H9 (cell line): Measurements from ENCODE around the gene TRIM2. TPM values are rescaled to one million over a fixed set of nuclear protein-coding genes. Genes with fewer than 3 reads are reported as not detected.

Source experiments
- DNase-seq: peaks from one replicate; pipeline ENCODE4 v3.0.0-alpha.2; 2017
- H2AFZ ChIP-seq: one replicate; pipeline ENCODE4 v1.6.1; 2013; ENCODE audit warnings: mild to moderate bottlenecking, low read length, control low read depth, moderate library complexity
- H2AK5ac ChIP-seq: 2 replicates; pipeline ENCODE4 v1.6.1; 2013; ENCODE audit warnings: low read length, control low read depth, mixed read lengths; ENCODE audit not compliant: insufficient read length
- H2BK120ac ChIP-seq: one replicate; pipeline ENCODE4 v1.6.1; 2013; ENCODE audit warnings: low read depth, mild to moderate bottlenecking, low read length, control low read depth, inconsistent platforms; ENCODE audit not compliant: poor library complexity, severe bottlenecking
- H2BK12ac ChIP-seq: 2 replicates; pipeline ENCODE4 v1.6.1; 2013; ENCODE audit warnings: low read length, control low read depth, mixed read lengths, low read depth; ENCODE audit not compliant: insufficient read length
- H2BK15ac ChIP-seq: 2 replicates; pipeline ENCODE4 v1.6.1; 2013; ENCODE audit warnings: low read depth, low read length, control low read depth
- H2BK20ac ChIP-seq: one replicate; pipeline ENCODE4 v1.6.1; 2013; ENCODE audit warnings: low read depth, mild to moderate bottlenecking, low read length, control low read depth, inconsistent platforms; ENCODE audit not compliant: poor library complexity, severe bottlenecking
- H2BK5ac ChIP-seq: 2 replicates; pipeline ENCODE4 v1.6.1; 2013; ENCODE audit warnings: low read length, control low read depth, mixed read lengths; ENCODE audit not compliant: insufficient read length
- H3K14ac ChIP-seq: 2 replicates; pipeline ENCODE4 v1.6.1; 2013; ENCODE audit warnings: low read length, control low read depth; ENCODE audit not compliant: insufficient read depth
- H3K18ac ChIP-seq: 2 replicates; pipeline ENCODE4 v1.6.1; 2013; ENCODE audit warnings: low read depth, mild to moderate bottlenecking, mixed read lengths, low read length, control low read depth; ENCODE audit not compliant: insufficient read length
- H3K23ac ChIP-seq: 2 replicates; pipeline ENCODE4 v1.6.1; 2013; ENCODE audit warnings: low read length, control low read depth, mixed read lengths, low read depth; ENCODE audit not compliant: insufficient read length
- H3K23me2 ChIP-seq: 2 replicates; pipeline ENCODE4 v1.6.1; 2013; ENCODE audit warnings: low read depth, mild to moderate bottlenecking, mixed read lengths, low read length, control low read depth; ENCODE audit not compliant: insufficient read length, poor library complexity, severe bottlenecking
- H3K27ac ChIP-seq: 2 replicates; pipeline ENCODE4 v1.5.1; 2013; ENCODE audit warnings: low read length, control low read depth, mixed read lengths, low read depth; ENCODE audit not compliant: insufficient read length
- H3K27me3 ChIP-seq: 2 replicates; pipeline ENCODE4 v1.6.1; 2013; ENCODE audit warnings: low read length, control low read depth, inconsistent platforms; ENCODE audit not compliant: insufficient read depth
- H3K4ac ChIP-seq: 2 replicates; pipeline ENCODE4 v1.6.1; 2013; ENCODE audit warnings: low read depth, mild to moderate bottlenecking, control low read depth, inconsistent platforms, low read length, moderate library complexity
- H3K4me1 ChIP-seq: 2 replicates; pipeline ENCODE4 v1.6.1; 2013; ENCODE audit warnings: low read length, control low read depth, inconsistent platforms; ENCODE audit not compliant: insufficient read depth
- H3K4me2 ChIP-seq: 2 replicates; pipeline ENCODE4 v1.6.1; 2013; ENCODE audit warnings: low read length, control low read depth, mixed read lengths; ENCODE audit not compliant: insufficient read length, insufficient read depth
- H3K56ac ChIP-seq: 2 replicates; pipeline ENCODE4 v1.6.1; 2013; ENCODE audit warnings: low read depth, mild to moderate bottlenecking, mixed read lengths, low read length, control low read depth; ENCODE audit not compliant: insufficient read length
- H3K79me1 ChIP-seq: 2 replicates; pipeline ENCODE4 v1.6.1; 2013; ENCODE audit warnings: low read depth, mild to moderate bottlenecking, moderate library complexity, low read length, control low read depth, inconsistent platforms; ENCODE audit not compliant: insufficient read depth, poor library complexity, severe bottlenecking
- H3K79me2 ChIP-seq: 2 replicates; pipeline ENCODE4 v1.6.1; 2013; ENCODE audit warnings: low read length, control low read depth, inconsistent platforms; ENCODE audit not compliant: insufficient read depth
- H3K9ac ChIP-seq: 2 replicates; pipeline ENCODE4 v1.6.1; 2013; ENCODE audit warnings: low read length, control low read depth, mixed read lengths; ENCODE audit not compliant: insufficient read length; ENCODE audit errors: extremely low read depth
- H3K9me3 ChIP-seq: one replicate; pipeline ENCODE4 v1.6.1; 2013; ENCODE audit warnings: low read depth, low read length, inconsistent platforms; ENCODE audit not compliant: control insufficient read depth
- H3T11ph ChIP-seq: one replicate; pipeline ENCODE4 v1.6.1; 2013; ENCODE audit warnings: mild to moderate bottlenecking, low read length, control low read depth, inconsistent platforms
- H4K20me1 ChIP-seq: one replicate; pipeline ENCODE4 v1.6.1; 2013; ENCODE audit not compliant: control insufficient read depth, insufficient read length, insufficient read depth
- H4K5ac ChIP-seq: 2 replicates; pipeline ENCODE4 v1.6.1; 2013; ENCODE audit warnings: low read depth, mild to moderate bottlenecking, mixed read lengths, low read length, control low read depth; ENCODE audit not compliant: insufficient read length
- H4K8ac ChIP-seq: replicated peaks from 2 replicates; pipeline ENCODE4 v1.6.1; 2013; ENCODE audit warnings: low read length, control low read depth, mixed read lengths, low read depth; ENCODE audit not compliant: insufficient read length
- H4K91ac ChIP-seq: 2 replicates; pipeline ENCODE4 v1.6.1; 2013; ENCODE audit warnings: low read depth, mild to moderate bottlenecking, moderate library complexity, mixed read lengths, low read length, control low read depth; ENCODE audit not compliant: insufficient read length
- H3K27ac Mint-ChIP-seq, 3 experiments: 2 replicates in 2 of 3; 3 replicates in 1 of 3; pipeline ENCODE4 v1.8.0; 2020 to 2021; ENCODE audit warnings: mixed read lengths in 3 of 3, mild to moderate bottlenecking in 1 of 3, moderate library complexity in 1 of 3
- H3K27me3 Mint-ChIP-seq: 2 replicates; pipeline ENCODE4 v1.8.0; 2021; ENCODE audit warnings: low read depth, mild to moderate bottlenecking, moderate library complexity, mixed read lengths
- H3K36me3 Mint-ChIP-seq, 3 experiments: 2 replicates in 2 of 3; 3 replicates in 1 of 3; pipeline ENCODE4 v1.8.0; 2020 to 2021; ENCODE audit warnings: low read depth in 3 of 3, mixed read lengths in 3 of 3; ENCODE audit not compliant: insufficient read depth in 1 of 3
- H3K4me1 Mint-ChIP-seq, 2 experiments: 2 replicates each; pipeline ENCODE4 v1.8.0; 2020; ENCODE audit warnings: mixed read lengths in 2 of 2
- H3K4me3 Mint-ChIP-seq, 2 experiments: 2 replicates in 1 of 2; 3 replicates in 1 of 2; pipeline ENCODE4 v1.8.0; 2020 to 2021; ENCODE audit warnings: mild to moderate bottlenecking in 2 of 2, mixed read lengths in 2 of 2, moderate library complexity in 1 of 2
- H3K9me3 Mint-ChIP-seq, 2 experiments: 2 replicates in 1 of 2; 3 replicates in 1 of 2; pipeline ENCODE4 v1.8.0; 2020; ENCODE audit warnings: mild to moderate bottlenecking in 2 of 2, mixed read lengths in 2 of 2, moderate library complexity in 1 of 2
- WGBS: extraction: QIAGEN DNeasy Blood & Tissue Kit; methylation state at CpG from one replicate; pipeline ENCODE4 v1.1.7; 2013; ENCODE audit warnings: missing lambda C conversion rate, low lambda C conversion rate, mixed read lengths; ENCODE audit not compliant: insufficient read length; ENCODE audit errors: extremely low coverage; 5-methylcytosine and 5-hydroxymethylcytosine counted together
- total RNA-seq: library from RNA; stranded (reverse); gene quantifications from 2 replicates; pipeline ENCODE4 v1.2.1, GENCODE V29; 2021
- TF ChIP-seq, protein P1 (sequence below): fragments of 200-600 bp; sonication (generic); conservative IDR thresholded peaks from 3 replicates; pipeline ENCODE4 v1.8.0; 2021; ENCODE audit warnings: antibody characterized with exemption, mild to moderate bottlenecking

Gene TRIM2
- total RNA-seq, 1 experiment from 2014 or later, result 28.9 TPM

DNA sequence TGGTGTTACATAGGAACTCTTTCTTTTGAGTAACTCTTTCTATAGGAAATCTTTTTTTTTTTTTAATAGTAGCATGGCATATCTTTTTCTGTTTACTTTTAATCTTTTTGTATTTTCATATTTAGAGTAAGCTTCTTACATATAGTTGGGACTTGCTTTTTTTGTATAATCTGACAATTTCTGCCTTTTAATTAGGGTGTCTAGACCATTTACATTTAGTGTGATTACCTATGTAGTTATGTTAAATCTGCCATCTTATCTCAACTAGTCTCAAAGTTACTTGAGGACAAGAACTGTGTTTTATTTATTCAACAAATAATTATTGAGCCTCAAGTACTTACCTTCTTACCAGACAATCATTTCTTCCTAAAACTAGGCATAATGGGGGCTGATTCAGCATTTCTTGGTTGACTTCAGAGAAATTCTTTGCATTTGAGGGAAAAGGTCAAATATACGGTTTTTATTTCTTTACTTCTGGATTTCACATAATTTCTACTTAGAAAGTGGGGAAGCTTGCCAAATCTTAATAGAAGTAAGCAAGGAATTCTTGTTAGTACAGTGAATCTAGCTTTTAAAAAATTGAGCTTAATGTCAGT lies 168.8 kb downstream of the TRIM2 start:
- Histone ChIP-seq H3K79me2 (no peaks in the 10 kb centered on the region), H3K79me1 (no peaks in the 10 kb centered on the region), H2BK5ac (no peak overlapping the region), H3K4ac (no peak overlapping the region), H2AK5ac (no peak overlapping the region), H3K4me2 (no peak overlapping the region), H3K27ac (no peak overlapping the region), H4K5ac (no peak overlapping the region), H3K27me3 (no peaks in the 10 kb centered on the region), H2BK20ac (no peak overlapping the region), H3K4me1 (no peaks in the 10 kb centered on the region), H4K91ac (no peak overlapping the region), H3T11ph (no peak overlapping the region), H3K56ac (no peak overlapping the region), H2BK12ac (no peak overlapping the region), H2BK15ac (no peak overlapping the region), H4K8ac (no peak overlapping the region), H3K23me2 (no peaks in the 10 kb centered on the region), H3K18ac (no peak overlapping the region), H2BK120ac (no peak overlapping the region), H3K14ac (no peak overlapping the region), H2AFZ (no peak overlapping the region), H3K23ac (no peak overlapping the region), H3K9ac (no peak overlapping the region), H4K20me1 (no peaks in the 10 kb centered on the region), H3K9me3 (no peaks in the 10 kb centered on the region)
- no CpG with 5 or more reads among the region's 1 CpG for WGBS
- Mint-ChIP-seq H3K9me3 (peaks cover 0 to 7% of the 10 kb centered on the region in 2 experiments; a peak in 4 of 5 replicates), H3K4me3 (no peak overlapping the region), H3K27ac (no peak overlapping the region), H3K27me3 (no peaks in the 10 kb centered on the region), H3K4me1 (no peaks in the 10 kb centered on the region), H3K36me3 (peaks cover 36 to 43% (median 41%) of the 10 kb centered on the region in 3 experiments)
- TF ChIP-seq, protein P1, sequence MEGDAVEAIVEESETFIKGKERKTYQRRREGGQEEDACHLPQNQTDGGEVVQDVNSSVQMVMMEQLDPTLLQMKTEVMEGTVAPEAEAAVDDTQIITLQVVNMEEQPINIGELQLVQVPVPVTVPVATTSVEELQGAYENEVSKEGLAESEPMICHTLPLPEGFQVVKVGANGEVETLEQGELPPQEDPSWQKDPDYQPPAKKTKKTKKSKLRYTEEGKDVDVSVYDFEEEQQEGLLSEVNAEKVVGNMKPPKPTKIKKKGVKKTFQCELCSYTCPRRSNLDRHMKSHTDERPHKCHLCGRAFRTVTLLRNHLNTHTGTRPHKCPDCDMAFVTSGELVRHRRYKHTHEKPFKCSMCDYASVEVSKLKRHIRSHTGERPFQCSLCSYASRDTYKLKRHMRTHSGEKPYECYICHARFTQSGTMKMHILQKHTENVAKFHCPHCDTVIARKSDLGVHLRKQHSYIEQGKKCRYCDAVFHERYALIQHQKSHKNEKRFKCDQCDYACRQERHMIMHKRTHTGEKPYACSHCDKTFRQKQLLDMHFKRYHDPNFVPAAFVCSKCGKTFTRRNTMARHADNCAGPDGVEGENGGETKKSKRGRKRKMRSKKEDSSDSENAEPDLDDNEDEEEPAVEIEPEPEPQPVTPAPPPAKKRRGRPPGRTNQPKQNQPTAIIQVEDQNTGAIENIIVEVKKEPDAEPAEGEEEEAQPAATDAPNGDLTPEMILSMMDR, result no peak
- no peak for DNase-seq
